HUDEP-2 (cell line): ENCODE measurements around the gene LRRC9.
A peak's percentile ranks its signal among the peaks of the same experiment; 100 is the strongest.
"Not testable (repeated sequence)": the region's sequence is repeated elsewhere in the genome, so short reads cannot be mapped to it uniquely, and the experiment has no call there.

Experiments
- DNase-seq, 76 experiments: peaks; one replicate each; lab custom pipeline; 2025; ENCODE audit not compliant: unreplicated experiment in 76 of 76; lab: John Stamatoyannopoulos, UW

LRRC9 gene

DNA sequence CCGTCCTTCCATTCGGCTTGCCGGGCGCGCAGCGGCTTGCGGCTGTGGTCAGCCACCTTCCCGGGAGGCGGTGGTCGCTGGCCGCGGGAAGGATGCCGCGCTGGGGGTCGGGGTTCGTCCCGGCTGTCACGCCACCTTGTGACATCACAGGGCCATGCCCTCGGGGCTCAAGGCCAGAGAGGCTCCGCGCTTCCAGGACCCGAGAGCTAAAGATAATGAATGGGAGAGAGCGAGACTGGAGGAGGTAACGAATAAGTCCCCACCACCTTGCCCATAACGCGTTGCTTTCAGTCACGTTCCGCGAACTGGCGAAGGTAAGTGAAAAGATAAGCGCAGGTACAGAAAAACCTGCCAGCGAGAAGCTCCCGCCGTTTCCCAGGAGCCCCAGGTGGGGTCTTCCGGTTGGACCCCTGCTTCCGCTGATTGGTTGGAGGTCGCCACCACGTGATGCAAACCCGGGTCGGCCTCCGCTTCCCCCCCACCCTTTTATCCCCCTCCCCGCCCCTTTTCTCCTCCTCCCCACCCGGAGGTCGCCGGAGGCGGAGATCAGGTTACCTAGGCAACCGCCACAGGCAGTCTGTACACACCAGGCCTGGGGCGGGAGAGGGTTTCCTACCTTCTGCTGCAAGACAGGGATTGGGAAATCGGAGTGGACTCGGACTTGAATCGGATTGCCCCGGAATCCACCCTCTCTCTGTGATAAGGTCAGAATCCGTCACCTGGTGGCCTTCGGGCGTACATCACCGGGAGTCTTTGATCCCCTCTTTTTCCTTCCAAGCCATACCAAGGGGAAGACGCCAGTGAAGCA, at the start of gene LRRC9:
TSS of gene LRRC9 (plus strand) at position 575 of the 808 bp plus-strand sequence.
- no peak for DNase-seq

DNA sequence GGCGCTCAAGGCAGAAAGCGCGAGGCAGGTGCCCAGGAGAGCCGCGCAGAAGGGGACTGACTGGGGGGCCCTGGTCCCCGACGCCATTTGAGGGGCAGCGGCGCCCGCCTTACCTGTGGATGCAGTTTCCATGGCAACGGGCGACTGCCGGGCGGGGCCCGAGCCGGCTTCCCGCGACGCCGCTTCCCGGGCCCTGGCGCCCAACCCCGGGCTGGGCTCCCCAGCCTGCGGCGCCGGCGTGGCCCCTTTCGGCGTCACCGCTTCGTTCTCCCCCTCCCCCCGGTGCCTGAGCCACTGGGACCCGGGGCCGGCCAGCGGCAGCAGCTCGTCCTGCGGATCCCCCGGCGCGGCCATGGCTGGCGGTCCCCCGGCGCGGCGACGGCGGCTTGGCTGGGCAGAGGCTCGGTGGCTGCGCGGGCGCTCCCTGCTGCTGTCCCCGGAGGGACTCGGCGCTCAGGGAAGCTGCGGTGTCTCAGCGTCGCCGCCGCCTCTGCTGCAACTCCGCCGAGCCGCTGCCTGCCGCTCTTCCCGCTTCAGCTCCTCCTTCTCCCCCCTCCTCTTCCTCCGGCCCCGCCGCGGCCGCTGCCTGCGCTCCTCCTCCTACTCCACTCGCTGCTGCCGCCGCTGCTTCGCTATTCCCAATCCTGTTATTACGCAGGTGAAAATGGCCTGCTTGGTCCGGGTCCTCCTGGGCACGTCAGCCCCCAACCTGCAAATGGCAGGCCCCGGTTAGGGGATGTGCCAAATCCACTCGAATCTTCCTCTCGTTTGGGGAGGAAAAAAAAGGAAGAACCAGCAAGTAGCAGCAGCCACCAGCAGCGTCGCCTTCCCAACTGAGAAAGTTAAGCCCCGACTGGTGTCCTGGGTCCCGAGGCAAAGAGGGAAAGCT, 49.4 kb upstream of the LRRC9 start, which contains the start of gene RTN1:
TSS of gene RTN1 (minus strand) at position 500 of the 889 bp plus-strand sequence. CDS start at position 354, 146 bp downstream.
- DNase-seq = no peak

DNA sequence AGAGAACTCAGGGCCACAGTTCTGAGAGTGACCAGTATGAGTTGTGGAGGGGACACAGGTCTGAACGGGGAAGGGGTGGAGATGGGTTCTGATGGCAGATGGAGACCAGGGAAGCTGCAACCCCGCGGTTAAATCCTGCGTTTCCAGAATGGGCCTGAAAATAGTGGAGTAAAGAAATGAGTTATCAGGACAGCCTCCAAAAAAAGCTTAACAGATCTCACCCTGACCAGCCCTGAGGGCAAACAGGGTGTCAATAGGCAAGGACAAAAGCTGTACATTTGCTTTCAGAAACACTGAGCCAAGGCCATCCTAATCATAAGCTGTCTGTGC, 48.8 kb upstream of the LRRC9 start:
- no peak for DNase-seq

DNA sequence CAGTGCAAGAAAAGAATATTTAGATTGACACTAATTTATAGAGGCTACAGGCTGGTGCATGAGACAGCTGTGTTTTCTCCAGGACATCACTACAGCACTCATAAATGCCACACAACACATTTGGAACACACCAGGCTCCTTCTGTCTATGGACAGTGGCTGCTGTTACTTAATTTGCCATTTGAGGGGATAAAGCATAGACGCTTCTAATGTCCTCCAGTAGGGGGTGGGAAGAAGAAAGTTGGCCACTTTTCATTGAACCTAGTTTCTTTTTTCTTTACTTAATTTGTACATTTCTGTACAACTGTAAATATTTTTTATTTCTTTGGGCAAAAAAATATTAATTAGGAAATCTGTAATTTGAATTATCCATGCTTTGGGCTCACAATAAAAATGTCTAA, 37.0 kb upstream of the LRRC9 start:
- DNase-seq = no peak

DNA sequence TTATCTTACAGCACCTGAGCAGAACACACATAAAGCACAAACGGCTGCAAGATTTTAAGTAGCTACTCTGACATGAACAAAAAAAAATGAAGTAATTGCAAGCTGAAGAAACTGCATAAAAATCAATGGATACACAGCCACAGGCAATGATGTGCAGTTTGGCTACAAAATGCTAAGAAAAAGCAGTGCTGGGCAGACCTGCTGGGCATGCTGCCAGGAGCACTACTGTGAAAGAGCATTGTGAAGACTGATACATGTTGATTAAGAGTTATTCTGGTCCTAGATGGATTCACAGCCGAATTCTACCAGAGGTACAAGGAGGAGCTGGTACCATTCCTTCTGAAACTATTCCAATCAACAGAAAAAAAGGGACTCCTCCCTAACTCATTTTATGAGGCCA, 29.3 kb upstream of the LRRC9 start:
- DNase-seq = peak in 1 of 76 experiments; percentile 2

DNA sequence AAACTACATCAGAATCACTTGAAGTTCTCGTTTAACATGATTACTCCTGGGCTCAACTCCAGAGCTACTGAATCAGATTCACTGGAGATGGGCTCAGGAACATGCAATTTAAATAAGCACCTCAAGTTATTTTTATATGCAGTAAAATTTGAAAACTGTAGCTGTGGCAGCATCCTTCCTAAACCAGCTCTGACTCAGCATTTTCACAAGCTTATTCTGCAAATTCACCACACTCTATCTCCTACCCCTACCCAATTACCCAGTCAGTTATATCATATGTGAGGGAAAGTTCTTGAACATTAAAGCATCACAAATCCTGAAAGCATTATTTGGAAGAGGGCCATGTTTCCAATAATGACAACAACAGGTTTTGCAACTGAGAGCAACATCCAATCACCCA, 24.2 kb upstream of the LRRC9 start:
- no peak for DNase-seq

DNA sequence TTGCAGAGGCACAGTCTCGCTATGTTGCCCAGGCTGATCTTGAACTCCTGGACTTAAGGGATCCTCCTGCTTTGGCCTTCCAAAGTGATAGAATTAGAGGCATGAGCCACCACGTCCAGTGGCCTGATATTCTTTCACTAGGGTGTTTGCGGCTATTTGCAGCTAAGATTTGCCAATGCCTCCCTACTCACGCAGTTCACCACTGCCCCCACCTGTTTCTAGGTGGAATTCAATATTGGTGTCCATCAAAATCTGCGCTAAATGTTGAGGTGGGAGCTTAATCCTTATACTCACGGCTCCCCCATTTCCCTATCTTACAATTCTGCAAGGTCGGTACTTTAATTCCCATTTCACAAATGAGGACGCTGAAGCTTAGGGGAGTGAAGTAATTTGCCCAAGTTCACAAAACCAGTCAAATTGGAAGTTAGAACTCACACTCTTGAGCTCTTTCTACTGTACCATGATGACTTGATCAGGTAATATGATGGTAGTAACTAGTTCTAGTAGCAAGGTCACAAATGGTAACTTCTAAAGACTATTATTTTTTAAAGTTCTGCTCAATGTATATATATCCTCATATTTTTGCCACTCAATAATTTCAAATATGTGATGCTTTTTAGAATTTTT, 22.1 kb upstream of the LRRC9 start:
- peak in 1 of 76 experiments; percentile 2 for DNase-seq

DNA sequence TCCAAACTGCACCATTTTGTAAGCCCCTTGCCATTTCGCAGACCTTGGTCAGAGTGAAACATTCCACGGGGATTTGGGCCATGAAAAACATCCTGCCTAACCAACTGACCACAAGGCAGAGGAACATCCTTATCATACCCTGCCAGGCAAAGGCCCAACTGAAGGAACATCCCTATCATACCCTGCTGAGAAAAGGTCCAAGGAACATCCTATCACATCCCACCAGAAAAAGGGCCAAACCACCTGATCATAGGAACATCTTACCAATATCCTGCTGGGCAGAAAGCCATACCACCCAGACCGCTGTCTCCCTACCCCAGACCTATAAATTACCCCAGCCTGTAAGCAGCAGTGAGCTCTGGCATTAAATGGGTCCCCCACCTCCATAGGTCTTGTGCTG, 19.4 kb upstream of the LRRC9 start:
- no peak for DNase-seq

DNA sequence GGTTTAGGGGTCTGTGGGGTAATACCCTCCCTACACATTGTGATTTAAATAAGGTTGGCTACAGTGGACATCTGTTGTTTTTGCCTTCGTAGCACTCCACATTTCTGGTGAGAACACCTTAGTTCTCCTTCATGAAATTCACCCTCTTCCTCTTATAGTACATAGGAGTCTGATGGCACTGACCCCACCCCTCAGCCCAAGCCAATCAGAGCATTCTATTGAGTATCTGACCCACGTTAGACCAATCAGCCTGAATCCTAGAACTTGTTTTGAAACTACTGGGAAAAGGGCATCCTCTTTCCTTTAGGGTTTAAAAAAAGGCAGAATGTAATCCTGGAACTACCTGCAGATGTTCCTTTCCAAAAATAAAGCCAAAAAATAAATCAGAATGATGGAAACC, 15.8 kb upstream of the LRRC9 start:
- DNase-seq = no peak

DNA sequence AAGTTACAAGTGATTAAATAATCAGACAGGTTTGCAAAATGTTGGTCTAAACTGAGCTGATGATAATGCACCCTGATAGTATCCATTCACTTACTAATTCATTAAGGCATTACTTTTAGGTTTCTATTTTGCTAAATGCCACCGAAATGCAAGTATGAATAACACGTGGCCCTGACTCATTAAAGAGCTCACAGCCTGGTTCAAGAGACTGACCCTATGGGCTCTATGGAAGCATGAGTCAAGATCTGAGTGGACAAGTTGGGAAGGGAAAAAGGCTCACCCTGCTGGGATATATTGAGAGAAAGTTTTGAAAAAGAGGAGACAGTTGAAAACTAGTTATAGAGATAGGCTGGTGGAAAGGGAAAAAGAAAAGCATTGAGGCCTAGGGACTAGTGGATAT, 14.8 kb upstream of the LRRC9 start:
- no peak for DNase-seq

DNA sequence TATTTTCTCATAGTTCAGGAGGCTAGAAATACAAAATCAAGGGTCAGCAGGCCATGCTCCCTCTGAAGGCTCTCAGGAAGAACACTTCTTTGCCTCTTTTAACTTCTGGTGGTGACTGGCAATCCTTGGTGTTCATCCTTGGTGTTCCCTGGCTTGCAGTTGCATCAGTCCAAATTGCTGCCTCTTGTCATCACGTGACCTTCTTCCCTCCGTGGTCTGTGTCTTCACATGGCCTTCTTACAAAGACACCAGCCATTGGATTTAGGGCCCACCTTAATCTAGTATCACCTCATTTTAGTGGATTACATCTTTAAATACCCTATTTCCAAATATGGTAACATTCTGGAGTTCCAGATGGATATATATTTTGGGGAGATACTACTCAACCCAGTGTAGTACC, 7.5 kb upstream of the LRRC9 start:
- no peak for DNase-seq

DNA sequence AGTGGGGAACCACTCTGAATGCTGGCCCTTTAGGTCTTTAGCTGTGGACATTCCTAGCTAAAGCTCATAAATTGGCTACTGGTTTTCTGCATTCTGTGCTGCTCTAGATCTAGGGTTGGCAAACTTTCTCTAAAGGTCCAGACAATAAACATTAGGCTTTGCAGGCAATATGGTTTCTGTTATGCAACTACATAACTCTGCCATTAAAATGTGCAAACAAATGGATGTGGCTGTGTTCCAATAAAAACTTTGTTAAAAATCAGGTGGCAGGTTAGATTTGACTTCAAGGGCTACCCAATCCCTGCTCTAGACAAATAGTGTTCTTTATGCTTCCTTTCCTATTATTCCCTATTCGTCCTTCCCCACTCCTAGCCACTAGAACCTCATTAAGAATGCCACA, 6.8 kb upstream of the LRRC9 start:
- no peak for DNase-seq

DNA sequence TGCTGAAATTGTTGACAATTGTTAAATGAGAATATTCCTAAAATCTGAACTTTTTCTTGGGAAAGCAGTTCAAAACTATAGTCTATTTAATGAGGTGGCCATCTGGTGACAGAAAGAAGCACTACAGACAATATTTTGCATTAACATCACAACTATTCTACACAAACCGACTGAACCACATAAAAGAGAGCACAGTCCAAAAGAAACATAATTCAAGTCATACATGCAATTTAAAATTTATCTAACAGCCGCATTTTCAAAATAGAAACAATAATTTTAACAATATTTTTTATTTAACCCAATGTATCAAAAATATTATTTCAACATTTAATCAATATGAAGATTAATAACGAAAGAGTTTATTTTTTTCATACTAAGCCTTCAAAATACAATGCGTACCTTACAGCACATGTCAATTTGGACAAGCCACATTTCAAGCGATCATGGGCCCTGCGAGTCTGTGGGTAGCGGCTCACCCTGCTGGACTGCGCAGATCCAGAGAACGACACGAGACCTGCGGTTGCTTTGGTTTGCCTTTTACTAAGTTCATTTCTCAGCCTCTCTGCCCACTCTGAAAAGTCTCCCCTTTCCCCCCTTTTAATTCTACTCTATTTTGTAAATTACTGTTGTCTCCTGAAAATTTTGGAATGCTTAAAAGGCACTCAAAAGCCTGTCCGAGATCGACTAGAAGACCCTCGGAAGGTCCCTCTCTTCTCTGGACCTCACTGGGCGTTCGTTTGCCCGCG, 947 bp upstream of the LRRC9 start:
- no peak for DNase-seq

DNA sequence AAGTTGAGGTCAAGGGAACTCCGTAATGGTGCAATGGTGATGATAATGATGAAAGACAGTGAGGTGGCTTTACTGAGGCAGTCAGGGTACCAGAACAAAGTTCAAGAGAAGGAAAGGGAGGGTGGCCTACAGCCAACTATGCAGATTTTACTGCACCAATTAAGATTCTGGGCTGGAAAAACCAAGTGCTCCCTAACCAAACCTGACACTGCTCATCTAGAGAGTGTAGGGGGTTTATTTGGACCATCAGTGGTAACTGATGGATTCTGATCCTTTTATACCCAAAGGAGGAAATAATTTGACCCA, 387 bp downstream of the LRRC9 start:
- DNase-seq = no peak

DNA sequence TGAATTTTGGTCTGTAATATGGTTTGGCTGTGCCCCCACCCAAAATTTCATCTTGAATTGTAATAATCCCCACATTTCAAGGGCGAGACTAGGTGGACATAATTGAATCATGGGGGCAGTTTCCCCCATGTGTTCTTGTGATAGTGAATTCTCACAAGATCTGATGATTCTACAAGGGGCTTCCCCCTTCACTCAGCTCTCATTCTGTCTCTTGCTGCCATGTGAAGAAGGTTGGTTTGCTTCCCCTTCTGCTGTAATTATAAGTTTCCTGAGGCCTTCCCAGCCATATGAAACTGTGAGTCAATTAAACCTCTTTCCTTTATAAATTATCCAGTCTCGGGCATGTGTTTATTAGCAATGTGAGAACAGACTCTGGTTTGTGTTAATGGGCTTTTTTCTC, 5.9 kb downstream of the LRRC9 start:
- no peak for DNase-seq

DNA sequence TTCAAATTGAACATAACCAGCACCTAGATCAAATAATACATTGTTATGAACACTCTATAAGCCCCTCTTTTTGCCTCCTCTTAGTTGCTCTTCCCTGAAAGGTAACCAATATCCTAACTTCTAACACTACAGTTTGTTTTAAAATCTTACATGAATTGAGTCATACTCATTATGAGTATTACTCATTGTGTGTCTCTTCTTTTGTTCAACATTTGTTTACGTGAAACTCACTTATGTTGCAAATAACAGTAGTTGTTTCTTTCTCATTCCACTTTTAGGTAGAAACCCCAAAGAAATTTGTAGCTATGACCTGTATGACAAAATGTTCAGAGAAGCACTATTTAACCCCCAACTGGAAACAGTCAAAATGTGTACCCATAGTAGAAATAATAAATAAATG, 6.6 kb downstream of the LRRC9 start:
- no peak for DNase-seq

DNA sequence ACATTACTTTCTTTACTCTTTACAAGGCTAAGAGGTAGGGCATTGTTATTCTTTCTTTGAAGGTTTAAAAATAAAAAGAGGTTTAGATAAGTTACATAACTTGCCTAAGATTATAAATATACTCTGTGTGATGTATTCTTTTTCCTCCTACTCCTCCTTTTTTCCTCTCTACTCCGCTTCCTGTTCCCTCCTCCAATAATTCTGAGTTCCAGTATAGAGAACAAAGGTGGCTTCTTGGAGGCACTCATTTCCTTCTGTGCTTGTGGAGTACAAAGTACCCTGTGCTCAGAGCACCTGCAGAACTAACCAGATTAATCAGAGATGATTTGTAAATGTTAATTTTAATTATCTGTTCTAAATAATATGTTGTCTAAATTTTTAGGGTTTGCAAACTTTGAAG, 11.3 kb downstream of the LRRC9 start:
- DNase-seq = no peak

DNA sequence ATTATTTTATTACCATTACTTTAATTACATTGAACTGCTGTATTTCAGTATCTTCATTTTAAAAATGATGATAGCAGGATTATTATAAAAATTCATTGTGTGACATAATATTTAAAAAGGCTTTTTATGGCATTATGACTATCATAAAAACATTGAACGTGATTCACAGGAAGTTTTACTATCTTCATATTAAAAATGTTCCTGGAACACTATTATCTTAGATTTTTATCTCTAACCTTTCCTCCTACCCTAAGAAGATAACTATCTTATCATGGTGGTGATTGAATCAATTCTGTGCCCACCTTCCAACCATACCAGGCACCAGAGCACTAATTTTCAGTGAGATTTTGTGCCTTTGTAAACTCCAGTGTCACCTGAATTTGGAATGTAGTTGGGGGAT, 16.2 kb downstream of the LRRC9 start:
- DNase-seq = no peak

DNA sequence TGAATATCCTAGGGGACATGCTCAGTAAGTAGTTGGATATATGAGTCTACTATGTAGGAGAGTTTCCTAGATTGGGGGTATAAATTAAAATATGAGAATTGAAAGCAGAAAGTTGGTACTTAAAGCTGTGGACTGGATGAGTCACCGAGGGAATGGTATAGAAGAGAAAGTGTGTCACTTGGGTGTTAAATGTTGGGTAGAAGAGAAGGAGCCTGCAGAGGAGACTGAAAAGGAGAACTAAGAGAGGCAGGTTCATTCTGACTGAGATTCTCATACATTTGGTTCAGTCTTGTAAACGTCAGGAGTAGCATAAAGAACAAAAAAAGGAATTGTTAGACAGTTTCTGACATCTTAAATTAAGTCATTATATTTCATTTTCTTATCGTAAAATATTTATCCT, 19.9 kb downstream of the LRRC9 start:
- no peak for DNase-seq

DNA sequence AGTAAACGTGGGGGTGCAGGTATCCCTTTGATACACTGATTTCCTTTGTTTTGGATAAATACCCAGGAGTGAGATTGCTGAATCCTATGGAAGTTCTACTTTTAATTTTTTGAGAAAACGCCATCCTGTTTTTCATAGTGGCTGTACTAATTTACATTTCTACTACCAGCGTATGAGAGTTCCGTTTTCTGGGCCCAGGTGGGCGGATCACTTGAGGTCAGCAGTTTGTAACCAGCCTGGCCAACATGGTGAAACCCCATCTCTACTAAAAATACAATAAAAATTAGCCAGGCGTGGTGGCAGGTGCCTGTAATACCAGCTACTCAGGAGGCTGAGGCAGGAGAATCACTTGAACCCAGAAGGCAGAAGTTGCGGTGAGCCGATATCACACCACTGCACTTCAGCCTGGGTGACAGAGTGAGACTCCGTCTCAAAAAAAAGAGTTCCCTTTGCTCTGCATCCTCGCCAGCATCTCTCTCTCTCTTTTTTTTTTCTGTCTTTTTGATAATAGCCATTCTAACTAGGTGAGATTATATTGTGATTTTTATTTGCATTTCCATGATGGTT, 22.4 kb downstream of the LRRC9 start:
- DNase-seq = not testable (repeated sequence)

DNA sequence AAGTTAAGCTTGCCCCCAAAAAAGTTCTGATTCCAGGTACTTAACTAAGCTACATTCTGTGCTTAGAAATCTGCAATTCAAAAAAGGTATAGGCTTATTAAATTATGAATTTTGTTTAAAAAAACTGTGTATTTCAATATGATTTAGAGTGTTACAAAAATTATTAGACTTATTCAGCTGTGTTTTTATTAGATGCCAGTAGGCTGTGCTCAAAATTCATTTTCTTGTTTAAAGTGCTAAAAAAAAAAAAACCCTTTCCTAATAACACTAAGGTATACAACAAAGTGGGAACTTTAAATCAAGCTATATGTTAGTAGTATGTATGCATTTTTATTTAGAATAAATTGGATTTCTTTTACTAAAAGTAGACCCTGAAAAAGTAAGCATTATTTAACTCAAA, 25.0 kb downstream of the LRRC9 start:
- no peak for DNase-seq
